Superior temporal gyrus (tissue), 1 donor: Measurements from ENCODE around the gene C2CD5.
A peak's percentile ranks its signal among the peaks of the same experiment; 100 is the strongest.

Source experiments
- DNase-seq: peaks from one replicate; pipeline ENCODE4 v3.0.0-alpha.2; 2016; ENCODE audit errors: extremely low spot score

Gene C2CD5

DNA sequence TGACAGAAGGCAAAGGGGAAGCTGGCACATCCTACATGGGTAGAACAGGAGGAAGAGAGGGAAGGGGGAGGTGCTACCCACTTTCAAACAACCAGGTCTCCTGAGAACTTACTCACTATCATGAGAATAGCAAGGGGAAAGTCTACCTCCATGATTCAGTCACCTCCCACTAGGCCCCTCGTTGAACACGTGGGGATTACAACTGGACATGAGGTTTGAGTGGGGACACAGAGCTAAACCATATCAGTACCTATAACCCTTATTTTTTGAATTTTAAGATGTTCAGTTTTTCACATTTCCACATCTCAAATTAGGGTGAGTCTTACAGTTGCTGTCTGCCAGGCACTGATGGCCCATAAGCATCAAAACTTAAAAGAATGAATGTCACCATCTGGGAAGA lies 129.6 kb downstream of the C2CD5 start:
- no peak for DNase-seq

DNA sequence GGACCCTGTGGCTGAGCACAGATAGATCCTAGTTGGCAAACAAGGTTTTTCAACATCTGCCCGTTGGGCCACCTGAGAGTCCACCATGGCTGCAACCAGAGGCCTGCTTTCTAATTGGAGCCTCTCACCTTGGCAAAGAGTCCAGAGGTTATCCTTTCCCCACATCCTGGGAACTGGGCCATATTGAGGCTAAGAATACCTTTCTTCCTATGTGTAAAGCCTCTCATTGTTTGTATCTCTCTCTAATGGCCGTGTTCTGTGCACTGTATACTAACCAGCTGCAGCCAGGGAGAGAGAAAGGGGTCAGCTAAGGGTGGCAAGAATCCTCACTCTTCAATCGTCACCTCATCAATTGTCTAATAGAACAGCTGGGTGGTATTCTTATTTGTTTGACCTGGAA lies 130.8 kb downstream of the C2CD5 start:
- no peak for DNase-seq

DNA sequence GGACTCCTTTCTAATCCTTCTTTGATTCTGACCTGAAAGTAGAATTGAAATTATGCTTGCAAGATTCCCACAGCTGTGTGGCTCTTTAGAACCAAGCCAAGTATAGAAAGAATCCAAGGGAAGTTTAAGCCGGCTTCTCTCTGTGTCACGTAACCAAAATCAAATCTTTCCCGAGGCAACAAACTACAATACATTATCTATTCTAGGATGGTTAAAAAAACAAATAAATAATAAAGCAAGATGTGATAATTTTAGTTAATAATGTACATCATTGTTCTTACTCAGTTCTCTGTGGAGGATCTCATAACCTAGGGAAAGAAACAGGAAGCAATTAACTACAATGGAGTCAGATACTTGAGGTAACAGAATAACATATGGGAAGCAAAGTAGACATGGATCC lies 131.8 kb downstream of the C2CD5 start:
- no peak for DNase-seq

DNA sequence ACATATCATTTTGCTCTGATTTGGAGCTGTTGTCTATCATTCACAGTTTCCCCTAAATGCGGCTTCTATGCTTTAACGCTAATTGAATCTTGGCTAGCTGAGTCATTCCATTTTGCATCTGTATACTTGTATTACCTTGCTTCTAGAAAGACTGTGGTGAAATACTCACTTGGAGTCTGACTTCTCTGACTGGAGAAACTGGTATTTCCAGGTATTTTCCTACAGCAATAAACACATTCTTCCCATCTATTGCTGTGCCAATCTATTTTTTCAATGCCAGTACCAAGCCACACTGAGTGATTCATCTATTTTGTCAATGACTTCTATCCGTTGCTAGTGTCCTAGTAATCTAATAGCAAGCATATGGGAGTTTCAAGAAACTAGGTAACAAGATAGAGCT lies 133.9 kb downstream of the C2CD5 start:
- DNase-seq = no peak

DNA sequence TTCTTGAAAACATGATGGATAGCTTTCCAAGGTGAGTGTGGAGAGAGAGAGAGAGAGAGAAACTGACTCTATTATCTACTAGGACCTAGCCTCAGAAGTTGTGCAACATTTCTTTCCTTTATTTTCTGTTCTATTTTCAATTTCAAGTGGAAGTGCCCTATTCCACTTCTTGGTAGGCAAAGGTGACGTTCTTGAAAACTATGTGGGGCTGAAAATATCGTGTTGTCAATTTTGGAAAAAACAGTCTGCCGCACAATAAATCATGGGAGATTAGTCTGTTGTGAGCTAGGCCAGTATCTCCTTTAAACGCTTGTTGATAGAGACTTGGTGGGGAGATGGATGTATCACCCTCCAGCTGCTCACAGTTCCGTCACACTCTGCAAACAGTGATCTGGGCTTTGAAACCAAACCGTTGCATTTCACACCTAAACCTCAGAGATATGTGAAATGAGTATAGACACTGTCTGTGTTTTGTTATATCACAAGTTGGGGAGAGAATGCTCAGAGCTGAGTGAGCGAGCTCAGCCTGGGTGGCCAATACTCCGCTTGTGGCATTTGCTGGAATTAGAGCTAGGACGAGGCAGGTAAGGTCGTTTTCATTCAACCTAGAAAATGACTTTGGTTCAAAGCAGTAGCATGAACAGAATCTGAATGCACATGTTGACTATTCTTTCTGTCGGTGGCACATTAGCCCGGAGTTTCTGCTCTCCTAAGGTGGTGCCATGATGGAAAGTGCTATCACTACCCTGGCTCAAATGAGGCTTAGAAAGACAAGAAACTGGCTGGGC lies 134.8 kb downstream of the C2CD5 start:
- no peak for DNase-seq

DNA sequence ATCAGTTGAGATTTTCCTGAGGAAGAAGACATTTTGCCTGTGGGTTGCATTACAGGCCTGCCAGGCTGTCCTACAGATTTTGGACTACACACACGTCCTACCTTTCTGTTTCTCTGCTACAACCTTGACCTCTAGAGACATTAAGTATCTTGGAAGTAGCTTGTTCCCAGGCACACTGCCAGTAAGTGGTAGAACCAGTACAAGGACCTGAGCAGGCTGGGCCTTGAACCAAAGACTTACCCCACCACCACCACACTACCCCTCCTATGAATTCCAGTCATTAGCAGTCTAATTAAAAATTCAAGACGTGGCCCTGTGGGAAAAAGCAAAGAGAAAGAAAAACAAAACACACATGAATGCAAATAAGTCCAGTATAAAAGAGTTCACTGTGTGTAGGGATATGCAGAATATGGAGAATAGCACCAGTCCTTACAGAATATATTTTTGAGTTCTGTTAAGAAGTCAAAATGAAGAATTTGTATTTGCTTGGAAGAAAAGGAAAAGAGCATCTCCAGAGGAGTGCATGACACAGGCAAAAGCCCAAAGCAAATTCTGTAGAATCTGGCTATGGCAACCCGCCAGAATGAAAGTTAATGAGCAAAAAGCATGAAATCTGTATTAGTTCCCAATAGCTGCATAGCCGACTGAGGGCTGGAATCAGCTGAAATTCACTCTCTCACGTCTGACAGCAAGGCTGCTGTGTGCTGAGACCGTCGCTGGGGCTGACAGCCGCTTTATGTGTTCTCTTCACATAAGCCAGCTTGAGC lies 135.5 kb downstream of the C2CD5 start:
- DNase-seq = peak; percentile 30

DNA sequence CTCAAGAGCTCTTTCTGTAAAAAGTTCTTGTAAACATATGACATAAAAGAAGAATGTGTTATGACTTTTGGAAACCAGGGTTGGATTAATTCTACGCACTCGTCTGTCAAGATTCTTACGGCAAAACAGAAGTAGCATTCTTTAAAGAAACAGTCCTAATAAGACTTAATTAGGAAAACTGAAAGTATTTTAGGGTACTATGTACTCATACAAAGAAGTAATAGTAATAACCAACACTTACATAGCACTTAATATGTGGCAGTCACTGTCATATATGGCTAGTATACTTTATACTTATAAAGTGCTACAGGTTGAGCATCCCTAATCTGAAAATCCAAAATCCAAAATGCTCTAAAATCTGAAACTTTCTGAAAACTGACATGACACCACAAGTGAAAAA lies 136.9 kb downstream of the C2CD5 start:
- DNase-seq = no peak

DNA sequence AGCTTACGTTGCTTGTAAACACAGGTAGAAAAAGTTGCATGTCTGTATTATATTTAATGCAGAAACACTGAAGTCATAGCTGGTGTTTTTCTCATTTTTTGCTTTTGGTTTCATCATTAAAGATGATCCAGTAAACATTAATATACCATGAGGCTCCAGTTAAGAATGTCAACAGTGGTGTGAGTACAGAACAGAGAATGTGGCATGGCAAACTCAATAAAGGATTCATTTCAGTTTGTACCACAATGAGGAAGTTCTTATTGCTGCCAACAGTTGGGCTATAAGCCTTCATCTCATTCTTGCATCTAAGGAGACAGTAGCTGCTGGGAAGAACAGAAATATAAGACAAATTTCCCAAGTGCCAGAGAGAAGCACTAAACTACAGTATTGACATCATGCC lies 137.7 kb downstream of the C2CD5 start:
- no peak for DNase-seq

DNA sequence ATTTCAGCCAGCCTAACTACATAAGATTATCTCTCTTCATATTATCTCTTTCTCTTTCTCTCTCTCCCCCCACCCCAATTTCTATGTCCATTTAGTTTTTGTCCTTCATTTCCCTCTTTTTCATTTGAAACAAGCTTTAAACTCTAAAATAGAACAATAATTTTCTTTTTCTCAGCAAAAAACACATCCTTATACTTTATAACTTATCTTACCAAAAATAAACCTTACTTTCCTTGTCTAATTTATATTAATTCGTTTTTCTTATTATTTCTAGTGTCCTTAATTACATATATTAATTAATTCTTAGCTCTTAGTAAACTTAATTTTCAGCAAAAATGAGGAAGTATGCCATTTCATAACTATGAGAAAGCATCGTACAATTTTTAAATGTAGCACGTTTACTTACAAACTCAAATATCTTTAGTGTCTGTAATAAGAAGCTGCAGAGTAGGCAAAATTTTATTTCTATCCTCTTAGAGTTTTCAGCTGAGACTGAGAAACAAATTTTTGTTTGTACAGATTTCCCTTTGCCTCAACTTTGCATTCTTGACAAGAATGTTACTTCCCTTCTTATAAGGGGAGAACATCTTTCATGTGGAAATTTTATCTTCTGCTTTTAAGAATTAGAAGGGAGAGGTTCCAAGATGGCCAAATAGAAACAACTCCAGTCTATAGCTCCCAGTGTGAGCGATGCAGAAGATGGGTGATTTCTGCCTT lies 144.7 kb downstream of the C2CD5 start:
- DNase-seq = no peak
